Measurements from ENCODE around the gene ZNF117.

Gene ZNF117

DNA sequence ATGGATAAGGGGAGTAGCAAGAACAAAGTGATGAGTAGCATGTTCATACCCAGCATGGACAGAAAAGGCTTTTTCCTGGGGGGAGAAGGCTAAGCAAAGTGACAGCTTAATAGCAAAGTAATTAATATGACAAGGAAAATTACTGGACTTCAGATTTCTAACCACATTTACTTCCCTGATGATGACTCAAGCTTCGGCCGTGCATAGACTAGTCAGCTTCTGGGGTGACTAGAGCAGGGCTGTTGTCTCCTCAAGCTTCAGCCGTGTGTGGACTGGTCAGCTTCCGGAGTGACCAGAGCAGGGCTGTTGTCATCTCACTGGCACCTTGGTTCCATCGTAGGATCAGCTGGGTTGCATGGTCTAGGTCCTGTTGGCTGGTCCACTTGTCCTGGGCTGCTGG, 2.1 kb upstream of the ZNF117 start:
- TF ChIP-seq GATA2 (IDR thresholded peaks at IDR 0.05; ENCODE audit: low read depth, low read length) (no peak), GATA3 (IDR thresholded peaks at IDR 0.05; ENCODE audit: low read depth, low read length) (no peak)

DNA sequence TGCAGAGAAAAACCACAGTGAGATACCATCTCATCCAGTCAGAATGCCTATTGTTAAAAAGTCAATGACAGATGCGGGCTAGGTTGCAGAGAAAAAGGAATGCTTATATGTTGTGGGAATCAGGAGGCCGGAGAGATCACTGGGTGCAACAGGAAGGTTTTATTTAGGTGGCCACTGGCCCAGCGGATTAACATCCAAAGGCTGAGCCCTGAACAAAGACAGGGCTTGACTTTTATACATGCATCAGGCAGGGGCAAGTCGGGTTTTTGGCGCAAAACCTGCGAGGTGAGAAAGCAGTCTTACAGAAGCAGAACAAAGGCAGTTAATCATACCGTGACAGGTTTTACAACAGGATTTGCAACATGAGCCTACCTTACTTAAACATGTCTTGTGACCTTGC, 620 bp downstream of the ZNF117 start:
- no peak for TF ChIP-seq GATA2 (IDR thresholded peaks at IDR 0.05; ENCODE audit: low read depth, low read length)
- no peak for TF ChIP-seq GATA3 (IDR thresholded peaks at IDR 0.05; ENCODE audit: low read depth, low read length)

DNA sequence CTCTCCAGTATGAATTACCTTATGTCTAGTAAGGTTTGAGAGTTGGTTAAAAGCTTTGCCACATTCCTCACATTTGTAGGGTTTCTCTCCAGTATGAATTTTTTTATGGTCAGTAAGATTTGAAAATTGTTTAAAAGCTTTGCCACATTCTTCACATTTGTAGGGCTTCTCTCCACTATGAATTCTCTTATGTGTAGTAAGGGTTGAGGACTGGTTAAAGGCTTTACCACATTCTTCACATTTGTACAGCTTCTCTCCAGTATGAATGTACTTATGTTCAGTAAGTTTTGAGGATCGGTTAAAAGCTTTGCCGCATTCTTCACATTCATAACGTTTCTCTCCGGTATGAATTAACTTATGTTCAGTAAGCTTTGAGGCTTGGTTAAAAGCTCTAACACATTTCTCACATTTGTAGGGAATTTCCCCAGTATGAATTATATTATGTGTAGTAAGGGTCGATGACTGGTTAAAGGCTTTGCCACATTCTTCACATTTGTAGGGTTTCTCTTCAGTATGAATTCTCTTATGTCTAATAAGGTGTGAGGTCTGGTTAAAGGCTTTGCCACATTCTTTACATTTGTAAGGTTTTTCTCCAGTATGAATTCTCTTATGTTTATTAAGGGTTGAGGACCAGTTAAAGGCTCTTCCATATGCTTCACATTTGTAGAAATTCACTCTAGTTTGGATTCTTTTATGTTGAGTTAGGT, 12.2 kb downstream of the ZNF117 start:
- TF ChIP-seq GATA2 (IDR thresholded peaks at IDR 0.05; ENCODE audit: low read depth, low read length) (no peak), GATA3 (IDR thresholded peaks at IDR 0.05; ENCODE audit: low read depth, low read length) (no peak)

DNA sequence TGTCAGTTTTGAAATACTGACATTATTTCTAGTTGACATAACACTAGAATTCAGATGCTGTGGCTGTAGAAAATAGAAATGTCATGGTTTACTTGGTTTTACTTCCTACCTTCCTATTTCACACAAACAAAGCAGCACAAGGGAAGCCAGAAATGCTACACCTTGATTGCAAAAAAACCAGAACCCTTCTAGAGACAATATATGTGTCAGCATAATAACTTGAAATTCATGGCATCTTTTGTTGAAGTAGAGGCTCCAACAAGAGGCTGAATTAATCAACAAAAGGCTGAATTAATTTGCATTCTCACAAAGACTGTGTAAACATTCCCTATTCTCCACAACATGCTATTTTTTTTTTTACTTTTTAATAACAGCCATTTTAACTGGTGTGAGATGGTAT, 25.2 kb downstream of the ZNF117 start:
- no peak for TF ChIP-seq GATA3 (IDR thresholded peaks at IDR 0.05; ENCODE audit: low read depth, low read length)
- TF ChIP-seq GATA2 (IDR thresholded peaks at IDR 0.05; ENCODE audit: low read depth, low read length): no peak

DNA sequence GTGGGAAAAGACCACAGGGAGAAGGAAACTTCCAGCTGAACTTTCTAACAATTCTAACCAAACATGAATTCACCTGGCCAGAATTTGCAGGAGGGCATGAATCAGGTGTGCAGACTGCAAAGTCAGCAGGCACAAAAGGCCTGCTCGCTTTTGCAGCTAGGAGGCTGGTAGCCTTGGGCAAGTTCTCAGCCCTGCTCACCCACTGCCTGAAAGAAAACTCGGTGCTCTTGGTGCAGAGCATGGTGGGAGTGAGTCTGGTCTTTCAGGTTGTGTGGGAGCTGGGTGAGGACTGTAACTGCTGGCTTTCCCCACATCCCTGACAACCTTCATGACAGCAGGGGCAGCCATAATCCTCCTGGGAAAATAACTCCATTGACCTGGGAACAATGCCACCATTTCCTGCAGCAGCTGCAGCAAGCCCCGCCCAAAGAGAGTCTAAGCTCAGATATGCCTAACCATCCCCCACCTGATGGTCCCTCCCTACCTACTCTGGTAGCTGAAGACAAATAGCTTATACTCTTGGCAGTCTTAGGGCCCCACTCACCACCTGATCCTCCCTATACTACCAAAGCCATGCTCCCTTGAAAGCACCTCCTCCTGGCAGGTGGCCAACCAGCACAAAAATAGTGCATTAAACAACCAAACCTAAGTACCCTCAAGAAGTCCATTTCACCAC, 31.6 kb downstream of the ZNF117 start:
- TF ChIP-seq GATA2 (IDR thresholded peaks at IDR 0.05; ENCODE audit: low read depth, low read length): no peak
- no peak for TF ChIP-seq GATA3 (IDR thresholded peaks at IDR 0.05; ENCODE audit: low read depth, low read length)

DNA sequence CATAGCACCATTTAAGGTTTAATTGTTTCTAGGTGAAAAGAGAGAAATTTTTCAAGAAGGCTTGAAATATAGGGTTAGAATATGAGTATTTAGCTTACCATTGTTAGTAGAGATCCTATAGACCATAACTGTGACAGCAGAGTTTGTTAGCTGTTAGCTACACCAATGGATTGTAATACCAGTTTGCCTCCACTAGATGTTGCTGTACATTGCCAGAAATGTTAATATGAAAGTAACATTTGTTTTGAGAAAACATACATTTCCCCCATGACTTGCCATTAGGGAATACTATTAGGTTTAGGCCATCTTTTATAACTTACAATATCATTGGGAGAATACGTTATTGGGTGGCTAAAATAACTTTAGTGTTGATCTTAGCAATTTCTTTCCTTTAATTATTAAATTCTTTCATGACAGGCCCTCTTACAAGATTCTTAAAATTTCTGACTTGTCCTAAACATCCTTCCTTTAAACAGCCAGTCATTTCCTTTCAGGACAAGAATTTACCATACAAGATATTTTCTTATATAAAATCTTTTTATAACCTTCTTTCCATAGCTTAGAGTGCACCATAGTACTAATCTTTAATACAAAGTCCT, 39.5 kb downstream of the ZNF117 start:
- TF ChIP-seq GATA3 (IDR thresholded peaks at IDR 0.05; ENCODE audit: low read depth, low read length) (no peak), GATA2 (IDR thresholded peaks at IDR 0.05; ENCODE audit: low read depth, low read length) (no peak)

DNA sequence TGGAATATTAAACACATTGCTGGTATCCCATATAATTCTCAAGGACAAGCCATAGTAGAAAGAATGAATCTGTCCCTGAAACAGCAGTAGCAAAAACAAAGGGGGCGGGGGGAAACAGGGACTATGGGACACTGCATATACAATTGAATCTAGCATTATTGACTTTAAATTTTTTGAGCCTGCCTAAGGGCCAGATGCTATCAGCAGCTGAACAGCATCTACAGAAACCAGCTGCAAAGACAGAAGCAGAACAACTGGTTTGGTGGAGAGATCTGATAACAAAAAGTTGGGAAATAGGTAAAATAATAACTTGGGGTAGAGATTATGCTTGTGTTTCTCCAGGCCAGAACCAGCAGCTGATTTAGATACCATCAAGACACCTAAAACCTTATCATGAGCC, 42.1 kb downstream of the ZNF117 start:
- TF ChIP-seq GATA3 (IDR thresholded peaks at IDR 0.05; ENCODE audit: low read depth, low read length) (peak; percentile 88), GATA2 (IDR thresholded peaks at IDR 0.05; ENCODE audit: low read depth, low read length) (peak; percentile 92)

DNA sequence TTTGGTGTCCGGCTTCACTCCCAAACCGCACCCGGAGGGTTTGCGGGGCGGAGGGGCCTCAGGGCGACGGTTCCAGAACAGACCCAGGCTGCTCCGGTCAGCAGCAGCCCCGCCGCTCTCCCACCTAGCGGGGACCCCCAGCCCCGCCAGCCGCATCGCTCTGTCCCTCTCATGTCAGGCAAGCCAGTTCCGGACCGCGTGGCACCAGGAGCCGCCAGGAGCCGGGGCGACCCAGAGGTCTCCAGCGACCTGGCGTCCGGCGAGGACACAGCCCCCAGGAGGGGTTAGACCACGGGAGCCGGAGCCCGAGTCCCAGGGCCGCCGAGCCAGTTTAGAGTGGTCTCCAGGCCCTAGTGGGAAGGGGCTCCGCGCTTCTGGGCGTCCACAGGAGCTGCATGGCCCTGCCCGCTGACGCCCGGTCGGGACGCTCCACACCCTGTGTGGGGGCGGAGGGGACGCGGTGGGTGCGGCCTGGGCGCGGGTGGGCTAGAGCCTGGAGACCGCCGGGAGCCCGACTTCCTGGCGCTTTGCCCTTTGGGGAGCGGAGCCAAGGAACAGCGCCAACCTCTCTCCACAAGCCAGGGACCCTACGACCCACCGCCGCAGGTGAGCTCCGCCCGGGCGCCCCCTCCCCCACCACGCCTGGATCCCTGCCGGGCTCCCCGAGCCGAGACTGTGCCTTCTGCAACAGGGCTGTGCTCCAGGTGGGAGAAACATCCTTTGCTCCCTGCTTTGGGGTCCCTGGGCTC, 43.4 kb downstream of the ZNF117 start:
- TF ChIP-seq GATA3 (IDR thresholded peaks at IDR 0.05; ENCODE audit: low read depth, low read length): no peak
- no peak for TF ChIP-seq GATA2 (IDR thresholded peaks at IDR 0.05; ENCODE audit: low read depth, low read length)

DNA sequence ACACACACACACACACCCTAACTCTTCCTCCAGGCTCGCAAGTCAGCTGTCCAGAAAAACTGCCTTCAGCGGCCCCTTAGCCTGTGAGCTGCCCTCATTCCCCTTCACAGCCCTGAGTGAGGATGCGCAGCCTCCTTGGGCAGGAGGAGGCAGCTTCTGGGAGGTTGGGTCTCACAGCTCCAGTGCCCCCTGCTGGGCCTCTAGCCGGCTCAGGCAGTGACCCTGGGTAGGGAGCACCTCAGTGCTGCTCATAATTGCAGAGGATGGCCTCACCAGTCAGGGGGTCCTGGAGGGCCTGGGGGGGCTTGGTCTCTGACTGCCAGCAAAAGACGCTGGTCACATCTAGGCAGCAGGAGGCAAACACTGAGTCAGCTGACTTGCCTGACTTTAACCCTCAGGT, 44.1 kb downstream of the ZNF117 start:
- TF ChIP-seq GATA2 (IDR thresholded peaks at IDR 0.05; ENCODE audit: low read depth, low read length) (no peak), GATA3 (IDR thresholded peaks at IDR 0.05; ENCODE audit: low read depth, low read length) (no peak)

DNA sequence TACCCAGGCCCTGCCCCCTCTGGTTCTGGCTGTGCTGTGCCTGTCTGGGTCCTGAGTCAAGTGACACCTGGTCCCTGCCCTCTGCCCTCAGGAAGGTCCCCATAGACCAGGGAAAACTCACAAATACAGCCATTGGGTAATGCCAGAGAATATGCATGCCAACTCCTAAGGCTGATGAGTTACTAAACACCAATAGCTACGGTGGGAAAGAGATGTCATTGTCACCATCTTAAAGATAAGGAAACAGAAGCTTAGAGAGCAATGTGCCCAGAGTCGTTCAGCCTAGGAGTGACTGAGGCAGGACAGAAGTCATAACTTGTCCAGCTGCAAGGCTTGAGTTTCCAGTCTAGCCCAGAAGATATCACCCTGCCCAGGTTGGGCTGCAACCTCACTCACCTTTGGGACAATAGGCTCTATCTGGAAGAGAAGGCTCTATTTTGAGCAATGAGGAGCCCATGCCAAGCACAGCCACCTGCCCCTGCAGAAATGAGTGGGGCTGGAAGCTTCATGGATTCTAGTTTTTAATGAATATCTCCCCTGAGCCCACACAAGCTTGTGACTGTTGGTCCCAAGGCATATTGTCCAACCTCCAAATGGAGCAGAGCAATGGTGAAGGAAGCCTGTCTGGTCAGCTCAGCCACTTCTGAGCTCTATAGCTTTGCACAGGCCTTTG, 45.2 kb downstream of the ZNF117 start:
- no peak for TF ChIP-seq GATA2 (IDR thresholded peaks at IDR 0.05; ENCODE audit: low read depth, low read length)
- no peak for TF ChIP-seq GATA3 (IDR thresholded peaks at IDR 0.05; ENCODE audit: low read depth, low read length)

DNA sequence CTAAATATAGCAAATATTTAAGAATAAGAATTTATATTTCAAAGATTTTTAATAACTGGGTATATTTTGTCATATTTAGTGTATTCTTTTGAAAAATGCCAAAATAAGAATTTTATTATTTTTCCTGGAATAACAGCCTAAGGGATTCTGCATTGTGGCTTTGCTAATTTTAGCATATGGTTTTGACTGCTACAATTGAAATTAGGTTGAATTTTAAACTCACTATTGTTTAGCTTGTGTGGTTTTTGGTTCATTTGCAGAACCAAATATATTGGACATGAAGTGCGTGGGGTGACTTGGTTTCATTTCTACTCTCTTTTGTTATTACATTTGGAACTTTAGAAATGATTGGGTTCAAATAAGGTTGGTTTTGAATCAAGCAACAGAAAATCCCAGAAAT, 52.3 kb downstream of the ZNF117 start:
- TF ChIP-seq GATA3 (IDR thresholded peaks at IDR 0.05; ENCODE audit: low read depth, low read length) (no peak), GATA2 (IDR thresholded peaks at IDR 0.05; ENCODE audit: low read depth, low read length) (no peak)

DNA sequence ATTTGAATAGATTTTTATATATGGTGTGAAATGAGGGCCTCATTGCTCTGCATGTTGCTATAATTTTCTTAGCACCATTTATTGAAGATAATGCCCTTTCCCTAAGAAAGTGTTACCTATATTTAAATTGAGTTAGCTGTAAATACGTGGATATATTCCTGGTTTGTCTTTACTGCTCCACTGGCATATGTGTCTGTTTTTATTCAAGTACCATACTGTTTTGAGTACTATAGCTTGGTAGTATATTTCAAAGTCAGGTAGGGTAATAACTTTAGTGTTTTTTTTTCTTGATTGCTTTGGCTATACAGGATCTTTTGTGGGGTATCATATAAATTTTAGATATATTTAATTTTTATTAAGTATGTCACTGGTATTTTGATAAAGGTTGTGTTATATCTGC, 56.4 kb downstream of the ZNF117 start:
- TF ChIP-seq GATA2 (IDR thresholded peaks at IDR 0.05; ENCODE audit: low read depth, low read length) (no peak), GATA3 (IDR thresholded peaks at IDR 0.05; ENCODE audit: low read depth, low read length) (no peak)
